Measurements from ENCODE around the gene PTCHD1.

The PTCHD1 gene

DNA sequence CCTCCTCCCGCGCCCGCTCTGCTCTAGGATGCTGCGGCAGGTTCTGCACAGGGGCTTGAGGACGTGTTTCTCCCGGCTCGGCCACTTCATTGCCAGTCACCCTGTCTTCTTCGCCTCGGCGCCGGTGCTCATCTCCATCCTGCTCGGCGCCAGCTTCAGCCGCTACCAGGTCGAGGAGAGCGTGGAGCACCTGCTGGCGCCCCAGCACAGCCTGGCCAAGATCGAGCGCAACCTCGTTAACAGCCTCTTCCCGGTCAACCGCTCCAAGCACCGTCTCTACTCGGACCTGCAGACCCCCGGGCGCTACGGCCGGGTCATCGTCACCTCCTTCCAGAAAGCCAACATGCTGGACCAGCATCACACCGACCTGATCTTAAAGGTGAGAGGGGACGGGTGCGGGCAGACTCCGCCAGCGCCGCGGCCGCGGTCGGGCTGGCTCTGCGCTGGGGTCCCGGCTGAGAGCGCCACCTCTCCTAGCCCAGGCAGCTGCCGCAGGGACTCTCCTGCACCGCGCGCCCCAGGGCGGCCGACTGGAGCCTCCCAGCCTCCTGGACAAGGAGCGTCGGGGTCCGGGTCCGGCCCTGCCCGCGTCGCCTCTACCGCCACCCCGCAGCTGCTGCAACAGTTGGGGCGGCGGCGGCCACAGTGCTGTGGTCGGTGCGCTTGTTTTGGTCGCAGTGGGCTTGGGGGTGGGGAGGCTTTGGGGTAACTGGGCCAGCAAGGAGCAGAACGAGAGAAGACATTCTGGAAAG is at the start of gene PTCHD1:
Gene PTCHD1 (plus strand): TSS at position 2 of the 752 bp plus-strand sequence. CDS start 27 bp downstream, at position 29.
- peak within 1 kb of the TSS; percentile 25 for H3K4me3 Mint-ChIP-seq
- H3K27me3 Mint-ChIP-seq (ENCODE audit: low read depth) = peaks cover 52% of the 10 kb centered on the region
- no peaks in the 10 kb centered on the region for H3K9me3 Mint-ChIP-seq
- no peak within 1 kb of the TSS for H3K27ac Mint-ChIP-seq
- peaks cover 6% of the 10 kb centered on the region for H3K4me1 Mint-ChIP-seq (ENCODE audit: low read depth)
- no peaks in the 10 kb centered on the region for H3K36me3 Mint-ChIP-seq (ENCODE audit: low read depth)

DNA sequence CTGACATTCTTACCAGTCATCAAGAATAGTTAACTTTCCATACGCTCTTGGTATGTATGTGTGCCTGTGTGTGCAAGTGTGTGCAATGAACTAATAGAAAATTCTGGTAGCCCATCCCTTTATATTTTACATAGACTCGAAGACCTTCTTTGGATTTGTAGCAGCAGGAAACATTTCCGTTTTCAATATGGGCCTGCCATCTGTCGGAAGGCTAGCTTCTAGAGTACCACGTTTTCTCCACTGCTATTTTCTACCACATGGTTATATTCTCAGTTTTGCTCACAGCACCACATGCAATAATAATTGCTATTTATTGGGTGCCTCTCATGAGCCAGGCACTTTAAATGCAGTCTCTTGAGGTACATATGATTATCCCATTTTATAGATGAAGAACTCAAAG is 47.9 kb upstream of the PTCHD1 start:
- no peaks in the 10 kb centered on the region for H3K9me3 Mint-ChIP-seq
- H3K27me3 Mint-ChIP-seq (ENCODE audit: low read depth) = no peaks in the 10 kb centered on the region
- no peak overlapping the region for H3K4me3 Mint-ChIP-seq
- H3K4me1 Mint-ChIP-seq (ENCODE audit: low read depth) = no peaks in the 10 kb centered on the region
- no peaks in the 10 kb centered on the region for H3K36me3 Mint-ChIP-seq (ENCODE audit: low read depth)
- H3K27ac Mint-ChIP-seq = no peak overlapping the region

DNA sequence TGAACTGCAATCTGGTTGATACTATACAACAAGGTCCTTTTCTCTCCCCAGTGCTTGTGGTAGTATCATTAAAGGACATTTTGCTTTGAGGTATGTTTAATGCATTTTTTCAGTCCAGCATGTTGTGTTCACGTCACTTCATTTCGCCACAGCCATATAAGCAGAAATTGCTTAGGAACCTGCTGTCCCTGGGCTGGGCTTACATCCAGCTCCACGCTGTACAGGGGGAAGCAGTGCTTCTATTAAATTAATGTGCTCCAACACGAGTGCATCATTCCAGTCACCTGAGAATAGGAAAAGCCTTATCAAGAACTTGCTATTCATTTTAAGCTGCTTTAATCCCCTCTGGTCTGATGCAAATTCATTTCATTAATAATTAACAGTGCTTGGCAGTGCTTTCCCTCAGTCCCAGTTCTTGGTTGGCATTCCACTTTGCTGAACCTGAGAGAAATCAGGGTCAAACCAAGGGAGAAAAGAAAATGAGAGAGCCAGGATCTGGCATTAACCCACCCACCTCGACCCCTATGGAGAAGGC is 47.4 kb upstream of the PTCHD1 start:
- Mint-ChIP-seq H3K36me3 (ENCODE audit: low read depth) (no peaks in the 10 kb centered on the region), H3K9me3 (no peaks in the 10 kb centered on the region), H3K27me3 (ENCODE audit: low read depth) (no peaks in the 10 kb centered on the region), H3K27ac (no peak overlapping the region), H3K4me1 (ENCODE audit: low read depth) (no peaks in the 10 kb centered on the region), H3K4me3 (no peak overlapping the region)

DNA sequence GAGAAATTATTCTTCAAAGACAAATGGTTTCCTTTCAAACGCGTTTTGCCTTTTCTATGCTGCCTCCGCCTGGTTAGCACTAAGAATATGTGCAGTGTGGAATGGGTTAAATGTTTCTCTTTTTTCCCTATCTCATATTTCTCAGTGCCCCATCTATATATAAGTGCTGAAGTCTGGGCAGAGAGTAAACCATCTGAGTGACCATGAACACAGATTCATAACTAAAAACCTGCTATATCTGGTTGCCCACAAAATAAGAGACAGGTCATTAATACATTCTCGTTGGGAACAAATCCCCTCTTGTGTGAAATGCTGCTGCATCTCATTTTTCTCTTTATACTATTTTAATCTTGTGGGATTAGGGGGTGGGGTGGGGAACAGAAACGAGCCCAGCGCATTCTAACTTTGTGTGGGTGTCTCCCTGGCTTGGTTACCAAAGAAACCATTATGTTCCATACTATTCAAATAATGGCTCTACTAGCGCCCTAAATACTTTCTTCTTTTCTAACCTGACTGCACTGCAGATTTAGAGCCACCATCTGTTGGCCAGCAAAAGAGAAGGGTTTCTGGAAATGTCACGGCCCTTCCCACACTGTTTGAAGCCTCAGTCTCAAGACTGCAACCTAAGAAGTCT is 42.2 kb upstream of the PTCHD1 start:
- no peaks in the 10 kb centered on the region for H3K36me3 Mint-ChIP-seq (ENCODE audit: low read depth)
- H3K27ac Mint-ChIP-seq = no peak overlapping the region
- no peak overlapping the region for H3K4me3 Mint-ChIP-seq
- H3K4me1 Mint-ChIP-seq (ENCODE audit: low read depth) = no peaks in the 10 kb centered on the region
- H3K27me3 Mint-ChIP-seq (ENCODE audit: low read depth) = no peaks in the 10 kb centered on the region
- H3K9me3 Mint-ChIP-seq = no peaks in the 10 kb centered on the region

DNA sequence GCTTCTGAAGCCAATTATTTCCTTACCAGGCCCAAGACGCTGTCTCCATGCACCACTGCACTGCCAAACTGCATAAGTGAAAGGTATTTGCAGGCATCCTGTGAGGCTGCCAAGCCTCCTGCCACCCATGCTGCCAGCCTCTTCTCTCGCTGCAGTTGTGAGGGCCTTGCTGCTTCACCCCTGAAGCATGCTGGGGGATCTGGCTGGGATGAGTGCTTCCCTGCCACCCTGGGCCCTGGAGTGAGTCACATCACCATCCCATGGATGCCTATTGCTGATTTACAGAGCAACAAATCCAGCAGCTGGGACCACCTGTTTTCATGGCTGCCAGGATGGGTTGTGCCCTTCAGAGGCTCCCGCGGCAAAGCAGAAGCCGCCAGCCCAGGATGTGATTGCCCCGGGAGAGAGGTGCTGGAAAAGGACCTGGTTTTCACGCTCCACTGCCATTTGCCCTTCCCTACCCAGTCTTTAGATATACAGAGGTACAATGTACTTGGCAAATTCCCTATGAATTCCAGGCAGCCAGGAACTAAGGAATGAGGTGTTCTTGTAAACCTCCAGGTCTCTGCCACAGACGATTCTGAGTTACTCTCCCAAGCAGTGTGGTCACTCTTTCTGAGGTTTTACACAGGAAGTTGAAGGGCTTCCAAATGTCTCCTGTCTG is 41.5 kb upstream of the PTCHD1 start:
- Mint-ChIP-seq H3K27me3 (ENCODE audit: low read depth) (no peaks in the 10 kb centered on the region), H3K4me3 (no peak overlapping the region), H3K36me3 (ENCODE audit: low read depth) (no peaks in the 10 kb centered on the region), H3K27ac (no peak overlapping the region), H3K9me3 (no peaks in the 10 kb centered on the region), H3K4me1 (ENCODE audit: low read depth) (no peaks in the 10 kb centered on the region)

DNA sequence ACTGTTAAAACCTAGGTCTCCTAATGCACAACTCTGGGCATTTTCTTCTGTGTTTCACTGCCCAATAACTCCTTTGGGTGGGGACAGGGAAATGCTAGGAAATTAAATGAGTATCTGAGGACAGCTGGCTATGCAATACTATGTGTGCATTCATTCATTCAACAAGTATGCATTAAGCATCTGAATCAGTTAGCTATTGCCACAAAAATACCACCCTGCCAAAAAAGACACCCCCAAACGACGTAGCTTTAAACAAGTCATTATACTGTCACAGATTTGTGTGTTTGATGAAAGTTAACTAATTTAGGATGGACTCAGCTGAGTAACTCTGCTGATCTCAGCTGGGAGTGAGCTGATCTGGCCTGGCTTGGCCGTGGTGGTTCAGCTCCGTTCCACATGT is 29.8 kb upstream of the PTCHD1 start:
- H3K36me3 Mint-ChIP-seq (ENCODE audit: low read depth) = no peaks in the 10 kb centered on the region
- no peak overlapping the region for H3K4me3 Mint-ChIP-seq
- no peaks in the 10 kb centered on the region for H3K4me1 Mint-ChIP-seq (ENCODE audit: low read depth)
- H3K9me3 Mint-ChIP-seq = no peaks in the 10 kb centered on the region
- H3K27ac Mint-ChIP-seq = no peak overlapping the region
- H3K27me3 Mint-ChIP-seq (ENCODE audit: low read depth) = no peaks in the 10 kb centered on the region

DNA sequence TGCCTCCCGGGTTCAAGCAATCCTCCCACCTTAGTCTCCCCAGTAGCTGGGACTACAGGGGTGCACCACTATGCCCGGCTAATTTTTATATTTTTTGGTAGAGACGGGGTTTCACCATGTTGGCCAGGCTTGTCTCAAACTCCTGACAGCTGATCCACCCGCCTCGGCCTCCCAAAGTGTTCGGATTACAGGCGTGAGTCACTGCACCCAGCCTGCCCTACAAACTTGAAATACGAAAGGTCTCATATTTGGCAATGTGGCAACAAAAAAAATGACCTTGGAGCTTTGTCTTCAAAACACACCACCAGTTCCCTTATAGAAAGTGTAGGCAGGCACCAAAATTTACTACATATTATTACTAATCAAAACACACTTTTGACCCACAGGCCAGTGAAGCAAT is 22.9 kb upstream of the PTCHD1 start:
- Mint-ChIP-seq H3K27ac (no peak overlapping the region), H3K4me1 (ENCODE audit: low read depth) (no peaks in the 10 kb centered on the region), H3K27me3 (ENCODE audit: low read depth) (no peaks in the 10 kb centered on the region), H3K36me3 (ENCODE audit: low read depth) (no peaks in the 10 kb centered on the region), H3K9me3 (no peaks in the 10 kb centered on the region), H3K4me3 (no peak overlapping the region)

DNA sequence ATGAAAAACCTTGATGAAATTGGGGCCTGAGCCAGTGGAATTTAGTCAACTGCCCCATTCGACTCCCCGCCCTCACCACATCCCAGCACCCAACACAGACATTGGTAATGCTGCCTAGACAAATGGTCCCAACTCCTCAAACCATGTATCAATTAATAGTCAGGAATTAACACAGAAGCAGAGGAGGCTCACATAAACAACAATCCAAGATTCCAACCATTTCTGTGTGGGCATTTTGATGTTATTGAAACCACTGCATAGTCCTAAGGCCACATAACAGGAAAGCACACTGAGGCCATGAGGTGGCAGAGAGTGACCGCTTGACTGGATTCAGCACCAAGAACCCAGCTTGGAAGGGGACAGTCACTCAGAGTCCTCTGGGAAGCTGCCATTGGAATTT is 22.5 kb upstream of the PTCHD1 start:
- Mint-ChIP-seq H3K9me3 (no peaks in the 10 kb centered on the region), H3K4me3 (no peak overlapping the region), H3K27me3 (ENCODE audit: low read depth) (no peaks in the 10 kb centered on the region), H3K4me1 (ENCODE audit: low read depth) (no peaks in the 10 kb centered on the region), H3K27ac (no peak overlapping the region), H3K36me3 (ENCODE audit: low read depth) (no peaks in the 10 kb centered on the region)

DNA sequence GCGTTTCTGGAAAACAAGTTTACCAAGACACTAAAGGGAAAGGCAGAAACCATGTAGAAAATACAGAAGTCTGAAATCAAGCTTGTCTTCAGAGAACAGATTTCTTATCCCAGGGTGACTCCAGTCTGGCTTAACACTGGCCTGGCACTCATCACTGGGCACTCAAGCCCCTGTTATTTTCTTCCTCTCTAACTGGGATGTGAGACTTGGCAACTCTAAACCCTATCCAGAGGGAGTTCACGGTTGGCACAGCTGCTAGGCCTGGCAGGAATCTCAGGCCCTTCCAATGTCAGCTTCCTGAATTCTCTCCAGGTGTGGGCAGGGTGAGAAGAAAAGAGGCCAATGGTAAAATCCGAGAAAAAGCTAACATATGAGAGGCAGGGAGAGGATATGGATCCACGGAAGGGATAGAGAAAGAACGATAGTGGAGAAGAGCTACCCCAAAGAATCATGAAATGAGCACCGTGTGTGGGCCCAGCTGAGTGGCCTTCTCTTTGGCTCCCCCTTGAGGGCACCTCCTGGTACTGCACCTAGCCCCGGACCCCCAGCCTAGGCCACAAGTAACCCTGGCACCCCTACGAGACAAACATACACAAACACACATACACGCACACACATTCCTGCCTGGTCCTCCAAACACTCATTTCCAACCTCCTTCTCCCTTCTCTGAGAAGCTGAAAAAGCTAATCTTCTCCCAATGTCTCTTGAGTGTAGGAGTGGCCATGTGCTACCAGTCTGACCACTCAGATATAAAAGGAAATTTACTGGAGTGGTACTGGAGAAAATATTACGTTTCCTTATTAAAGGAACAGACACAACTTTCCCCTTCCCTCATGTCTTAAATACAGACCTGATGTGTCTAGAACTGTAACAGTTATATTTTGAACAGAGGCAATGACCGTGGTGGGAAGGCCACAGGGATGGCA is 16.6 kb upstream of the PTCHD1 start:
- no peaks in the 10 kb centered on the region for H3K9me3 Mint-ChIP-seq
- H3K27ac Mint-ChIP-seq = no peak overlapping the region
- H3K36me3 Mint-ChIP-seq (ENCODE audit: low read depth) = no peaks in the 10 kb centered on the region
- H3K4me1 Mint-ChIP-seq (ENCODE audit: low read depth) = no peaks in the 10 kb centered on the region
- H3K4me3 Mint-ChIP-seq = no peak overlapping the region
- H3K27me3 Mint-ChIP-seq (ENCODE audit: low read depth) = no peaks in the 10 kb centered on the region

DNA sequence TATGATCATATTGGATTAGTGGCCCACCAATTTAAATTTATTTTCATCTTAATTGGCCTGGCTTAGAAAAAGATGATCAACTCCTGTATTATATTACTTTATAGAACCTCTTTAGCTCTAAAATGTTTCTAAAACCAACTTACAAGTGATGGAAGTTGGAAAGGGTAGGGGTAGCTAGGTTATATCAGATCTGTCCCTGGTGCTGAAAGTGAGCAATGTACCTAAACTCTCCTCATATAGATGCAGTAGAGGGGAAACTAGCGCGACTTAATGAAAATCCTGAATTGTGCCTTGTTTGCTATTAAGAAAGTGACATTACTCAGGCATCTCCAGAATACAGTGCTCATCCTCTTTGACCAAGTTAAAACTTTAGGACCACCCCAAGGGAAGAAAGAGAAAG is 7.5 kb upstream of the PTCHD1 start:
- peaks cover 23% of the 10 kb centered on the region for H3K27me3 Mint-ChIP-seq (ENCODE audit: low read depth)
- H3K36me3 Mint-ChIP-seq (ENCODE audit: low read depth) = no peaks in the 10 kb centered on the region
- H3K4me3 Mint-ChIP-seq = no peak overlapping the region
- no peak overlapping the region for H3K27ac Mint-ChIP-seq
- no peaks in the 10 kb centered on the region for H3K9me3 Mint-ChIP-seq
- H3K4me1 Mint-ChIP-seq (ENCODE audit: low read depth) = peaks cover 2% of the 10 kb centered on the region

DNA sequence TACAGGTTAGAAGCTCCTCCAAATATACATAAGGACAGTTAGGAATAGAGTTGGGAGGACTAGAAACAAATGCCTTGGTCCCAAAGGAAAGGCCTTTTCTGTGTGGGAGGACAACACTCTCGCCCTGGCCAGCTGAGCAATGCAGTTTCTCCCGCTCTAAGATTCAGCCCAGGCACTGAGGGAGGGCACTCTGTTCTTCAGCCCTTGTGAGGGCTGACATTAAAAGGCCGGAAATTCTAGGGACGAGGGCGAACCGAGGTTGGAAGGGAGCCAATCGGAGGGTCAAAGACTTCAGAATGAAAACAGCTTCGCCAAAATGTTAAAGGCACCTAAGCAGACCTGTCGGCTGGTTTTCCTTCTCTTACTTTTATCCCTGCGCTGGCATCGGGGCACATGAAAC is 2.9 kb upstream of the PTCHD1 start:
- peaks cover 45% of the 10 kb centered on the region for H3K27me3 Mint-ChIP-seq (ENCODE audit: low read depth)
- H3K27ac Mint-ChIP-seq = no peak overlapping the region
- H3K36me3 Mint-ChIP-seq (ENCODE audit: low read depth) = no peaks in the 10 kb centered on the region
- H3K4me1 Mint-ChIP-seq (ENCODE audit: low read depth) = peaks cover 6% of the 10 kb centered on the region
- no peaks in the 10 kb centered on the region for H3K9me3 Mint-ChIP-seq
- H3K4me3 Mint-ChIP-seq = no peak overlapping the region

DNA sequence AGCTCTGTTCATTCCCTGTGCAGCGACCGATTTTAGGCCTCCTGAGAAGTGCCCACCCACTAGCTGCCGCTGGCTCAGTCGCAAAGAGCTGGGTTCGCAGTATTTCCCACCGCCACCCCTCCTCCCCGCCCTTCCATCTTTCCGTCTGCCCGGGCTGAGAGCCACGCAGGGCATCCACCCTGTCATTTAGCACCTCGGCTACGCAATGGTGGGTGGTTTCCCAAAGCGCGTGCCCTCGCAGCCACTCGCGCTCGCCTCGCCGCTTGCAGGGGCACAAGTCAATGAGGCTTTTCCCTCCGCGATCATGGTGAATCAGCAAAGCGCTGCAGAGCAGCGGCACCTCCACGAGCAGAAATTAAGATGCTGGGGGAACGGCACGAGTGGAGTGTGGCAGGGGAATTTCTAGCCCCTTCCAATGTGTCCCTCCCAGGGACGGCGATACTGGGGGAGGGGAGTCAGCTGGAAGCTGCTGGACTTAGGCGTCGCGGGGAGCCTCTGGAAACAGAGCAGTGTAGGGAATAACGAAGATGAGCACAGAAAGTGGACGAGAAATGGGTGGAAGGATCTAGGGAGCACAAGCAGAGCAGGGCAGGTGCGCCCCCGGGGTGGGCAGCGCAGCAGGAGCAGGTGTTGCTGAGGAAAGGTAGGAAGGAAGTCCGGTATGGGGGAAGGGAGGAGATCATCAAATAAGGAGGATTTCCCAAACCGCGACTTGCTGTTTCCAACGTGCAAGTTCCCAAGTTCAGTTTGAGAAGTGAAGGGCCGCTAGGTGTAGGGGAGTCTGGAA is 2.4 kb upstream of the PTCHD1 start:
- Mint-ChIP-seq H3K4me1 (ENCODE audit: low read depth) (peaks cover 6% of the 10 kb centered on the region), H3K9me3 (no peaks in the 10 kb centered on the region), H3K36me3 (ENCODE audit: low read depth) (no peaks in the 10 kb centered on the region), H3K27ac (no peak overlapping the region), H3K4me3 (peak overlapping the region; percentile 7), H3K27me3 (ENCODE audit: low read depth) (peaks cover 49% of the 10 kb centered on the region)

DNA sequence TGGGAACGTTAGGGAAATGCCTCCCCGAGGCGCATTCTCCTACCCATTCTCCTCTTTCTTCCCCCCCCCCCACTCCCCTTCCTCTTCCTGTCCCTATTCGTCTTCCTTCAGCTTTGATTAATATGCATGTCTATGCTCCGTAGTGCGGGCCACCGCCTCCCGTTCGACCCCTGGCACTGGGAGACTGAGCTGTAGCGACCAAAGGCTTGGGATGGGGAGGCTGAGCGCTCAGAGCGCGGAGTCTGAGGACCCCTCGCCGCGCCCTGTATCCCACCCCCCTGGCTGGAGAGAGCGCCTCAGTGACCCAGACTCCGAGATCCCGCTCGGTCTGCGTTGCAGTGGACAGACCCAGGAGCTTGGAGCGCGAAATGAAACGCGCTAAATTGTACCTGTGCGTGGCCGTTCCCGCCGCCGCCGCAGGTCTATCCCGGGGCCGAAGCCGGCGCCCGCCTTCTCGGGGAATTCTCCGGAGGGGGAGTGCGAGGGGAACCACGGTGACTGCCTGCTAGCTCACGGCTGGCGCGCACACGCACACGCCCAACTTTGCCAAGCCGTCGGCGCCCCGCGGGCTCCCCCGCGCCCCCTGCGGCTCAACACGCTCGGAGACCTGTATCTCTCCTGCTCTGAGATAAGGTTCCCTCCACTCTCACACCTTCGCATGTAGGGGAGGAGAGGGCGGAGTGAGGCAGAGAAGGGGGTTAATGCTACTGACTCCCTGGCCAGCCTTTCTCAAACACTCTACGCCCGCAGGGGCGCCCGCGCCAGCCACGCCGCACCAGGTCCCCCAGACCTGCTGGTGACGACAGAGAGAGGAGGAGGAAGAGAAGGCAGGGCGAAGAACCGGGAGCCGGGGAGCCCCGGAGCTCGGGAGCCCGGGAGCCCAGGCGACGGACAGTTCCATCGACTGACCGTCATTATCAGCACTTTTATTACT is 1.5 kb upstream of the PTCHD1 start:
- H3K4me3 Mint-ChIP-seq = no peak overlapping the region
- peaks cover 53% of the 10 kb centered on the region for H3K27me3 Mint-ChIP-seq (ENCODE audit: low read depth)
- no peaks in the 10 kb centered on the region for H3K36me3 Mint-ChIP-seq (ENCODE audit: low read depth)
- H3K9me3 Mint-ChIP-seq = no peaks in the 10 kb centered on the region
- H3K27ac Mint-ChIP-seq = no peak overlapping the region
- H3K4me1 Mint-ChIP-seq (ENCODE audit: low read depth) = peaks cover 6% of the 10 kb centered on the region
